ENCODE data around the gene SYVN1. TPM values are rescaled to one million over a fixed set of nuclear protein-coding genes. Genes with fewer than 3 reads are reported as not detected.

Gene SYVN1
- total RNA-seq, 1 experiment from 2014 or later: 34.8 TPM

GRCh38 chr11:65107751-65108468 lies 26.4 kb downstream of the SYVN1 start:
- no peak overlapping the region for H3K27ac Mint-ChIP-seq
- H3K4me1 Mint-ChIP-seq: peaks cover 7% of the 10 kb centered on the region
- H3K4me3 Mint-ChIP-seq: no peak overlapping the region
- no peak for TF ChIP-seq ZNF121 (CRISPR knock-in tag; IDR thresholded peaks at IDR 0.05)
- no peak for TF ChIP-seq NFYB (CRISPR knock-in tag; conservative IDR thresholded peaks at IDR 0.05; ENCODE audit: low read depth)
- no peak for TF ChIP-seq SOX15 (CRISPR knock-in tag; IDR thresholded peaks at IDR 0.05)
- TF ChIP-seq, protein P1, sequence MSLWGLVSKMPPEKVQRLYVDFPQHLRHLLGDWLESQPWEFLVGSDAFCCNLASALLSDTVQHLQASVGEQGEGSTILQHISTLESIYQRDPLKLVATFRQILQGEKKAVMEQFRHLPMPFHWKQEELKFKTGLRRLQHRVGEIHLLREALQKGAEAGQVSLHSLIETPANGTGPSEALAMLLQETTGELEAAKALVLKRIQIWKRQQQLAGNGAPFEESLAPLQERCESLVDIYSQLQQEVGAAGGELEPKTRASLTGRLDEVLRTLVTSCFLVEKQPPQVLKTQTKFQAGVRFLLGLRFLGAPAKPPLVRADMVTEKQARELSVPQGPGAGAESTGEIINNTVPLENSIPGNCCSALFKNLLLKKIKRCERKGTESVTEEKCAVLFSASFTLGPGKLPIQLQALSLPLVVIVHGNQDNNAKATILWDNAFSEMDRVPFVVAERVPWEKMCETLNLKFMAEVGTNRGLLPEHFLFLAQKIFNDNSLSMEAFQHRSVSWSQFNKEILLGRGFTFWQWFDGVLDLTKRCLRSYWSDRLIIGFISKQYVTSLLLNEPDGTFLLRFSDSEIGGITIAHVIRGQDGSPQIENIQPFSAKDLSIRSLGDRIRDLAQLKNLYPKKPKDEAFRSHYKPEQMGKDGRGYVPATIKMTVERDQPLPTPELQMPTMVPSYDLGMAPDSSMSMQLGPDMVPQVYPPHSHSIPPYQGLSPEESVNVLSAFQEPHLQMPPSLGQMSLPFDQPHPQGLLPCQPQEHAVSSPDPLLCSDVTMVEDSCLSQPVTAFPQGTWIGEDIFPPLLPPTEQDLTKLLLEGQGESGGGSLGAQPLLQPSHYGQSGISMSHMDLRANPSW (CRISPR knock-in tag; conservative IDR thresholded peaks at IDR 0.05; ENCODE audit: low read depth): no peak
- no peak for TF ChIP-seq ZBTB21 (CRISPR knock-in tag; IDR thresholded peaks at IDR 0.05; ENCODE audit: borderline replicate concordance)
- no peak for TF ChIP-seq USF2 (CRISPR knock-in tag; IDR thresholded peaks at IDR 0.05)
- no peak for TF ChIP-seq SMAD4 (CRISPR knock-in tag; IDR thresholded peaks at IDR 0.05)
- no peak for TF ChIP-seq IRF2 (CRISPR knock-in tag; IDR thresholded peaks at IDR 0.05; ENCODE audit: borderline replicate concordance, low read depth)
- H3K36me3 Mint-ChIP-seq: peaks cover 3% of the 10 kb centered on the region; the same call in 1 of the 2 replicates
- POLR2A ChIA-PET: no interaction called here
- no peaks in the 10 kb centered on the region for H3K27me3 Mint-ChIP-seq (ENCODE audit: low read depth)
- H3K9me3 Mint-ChIP-seq: no peaks in the 10 kb centered on the region
- DNase-seq (ENCODE audit: low spot score) (no peak), ATAC-seq (no peak)
- CTCF ChIA-PET: interaction anchor here (1.5 kb wide), 1 partner anchor 9 kb away, joined by 5 read pairs; the partner anchor contains the start of gene ZNHIT2

- ChIA-PET CTCF (interaction anchor here (1.5 kb wide), 1 partner anchor 10 kb away, joined by 5 read pairs; the partner anchor contains the start of gene ZNHIT2), POLR2A (no interaction called here)
- peaks cover 3% of the 10 kb centered on the region; the same call in 1 of the 2 replicates for H3K36me3 Mint-ChIP-seq
- H3K27ac Mint-ChIP-seq: no peak overlapping the region
- peaks cover 7% of the 10 kb centered on the region for H3K4me1 Mint-ChIP-seq
- H3K9me3 Mint-ChIP-seq: no peaks in the 10 kb centered on the region
- DNase-seq (ENCODE audit: low spot score): no peak
- no peak overlapping the region for H3K4me3 Mint-ChIP-seq
- no peaks in the 10 kb centered on the region for H3K27me3 Mint-ChIP-seq (ENCODE audit: low read depth)
- ATAC-seq: no peak
- TF ChIP-seq ETV6 (CRISPR knock-in tag; IDR thresholded peaks at IDR 0.05) (no peak), FOXP4 (CRISPR knock-in tag; IDR thresholded peaks at IDR 0.05) (no peak), ESRRA (CRISPR knock-in tag; IDR thresholded peaks at IDR 0.05; ENCODE audit: borderline replicate concordance) (no peak), HMGXB4 (CRISPR knock-in tag; IDR thresholded peaks at IDR 0.05) (no peak), ATF6 (CRISPR knock-in tag; IDR thresholded peaks at IDR 0.05) (no peak), PRRX2 (CRISPR knock-in tag; IDR thresholded peaks at IDR 0.05) (no peak), ARID4B (CRISPR knock-in tag; IDR thresholded peaks at IDR 0.05; ENCODE audit: borderline replicate concordance) (no peak), TEAD1 (CRISPR knock-in tag; IDR thresholded peaks at IDR 0.05) (no peak), SOX15 (CRISPR knock-in tag; IDR thresholded peaks at IDR 0.05) (no peak), FOXK1 (CRISPR knock-in tag; IDR thresholded peaks at IDR 0.05) (no peak), ZNF317 (CRISPR knock-in tag; IDR thresholded peaks at IDR 0.05; ENCODE audit: borderline replicate concordance, low read depth) (no peak), GTF2I (CRISPR knock-in tag; conservative IDR thresholded peaks at IDR 0.05) (no peak)
- TF ChIP-seq, protein P2, sequence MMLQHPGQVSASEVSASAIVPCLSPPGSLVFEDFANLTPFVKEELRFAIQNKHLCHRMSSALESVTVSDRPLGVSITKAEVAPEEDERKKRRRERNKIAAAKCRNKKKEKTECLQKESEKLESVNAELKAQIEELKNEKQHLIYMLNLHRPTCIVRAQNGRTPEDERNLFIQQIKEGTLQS (CRISPR knock-in tag; conservative IDR thresholded peaks at IDR 0.05): no peak
These were observed 27.2 kb downstream of the SYVN1 start for GRCh38 chr11:65107078-65107477.
